CD4-positive, alpha-beta T cell treated with Interleukin-10 for 1 hour (primary cell): ENCODE measurements around the gene SHC4.
"Not testable (repeated sequence)": the region's sequence is repeated elsewhere in the genome, so short reads cannot be mapped to it uniquely, and the experiment has no call there.

ENCODE experiments used
- DNase-seq: peaks from one replicate; pipeline ENCODE4 v3.0.0-alpha.2; 2020

Gene SHC4

GRCh38 chr15:48790466-48791115 is 173.1 kb downstream of the SHC4 start:
- not testable (repeated sequence) for DNase-seq

DNA sequence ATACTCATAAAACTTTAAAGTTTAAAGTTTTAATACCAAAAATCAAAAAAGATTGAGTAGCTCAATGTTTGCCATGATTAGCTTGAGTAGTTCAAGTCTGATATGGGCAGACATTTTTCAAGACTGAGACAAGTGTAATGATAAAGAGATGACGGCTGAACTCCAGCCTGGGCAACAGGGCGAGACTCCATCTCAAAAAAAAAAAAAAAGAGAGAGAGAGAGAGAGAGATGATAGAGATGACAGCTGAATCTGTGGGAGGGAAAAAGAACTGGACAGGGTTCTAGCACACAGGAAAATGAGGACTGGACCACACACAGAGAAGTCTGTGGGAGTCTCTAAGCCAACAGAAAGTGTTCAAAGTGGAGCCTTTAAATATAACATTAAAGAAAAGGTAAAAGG is 178.0 kb downstream of the SHC4 start:
- DNase-seq, result no peak

DNA sequence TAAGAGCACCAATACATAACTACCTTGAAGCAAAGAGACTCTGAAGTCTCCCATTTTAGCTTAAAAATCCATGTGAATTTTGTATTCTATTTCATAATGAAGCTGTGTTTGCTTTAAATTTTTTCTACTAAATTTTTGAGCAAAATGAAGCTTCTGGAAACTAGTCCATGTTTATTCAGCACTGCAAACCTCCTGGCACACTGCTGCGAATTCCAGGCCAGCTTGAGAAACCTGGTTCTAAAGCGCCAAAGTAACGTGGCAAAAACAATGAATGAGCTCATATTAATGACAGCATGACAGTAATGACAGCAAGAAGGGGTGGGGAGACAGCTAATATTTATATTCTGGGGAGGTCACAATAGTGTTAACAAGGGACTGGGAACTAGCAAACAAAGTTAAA is 178.5 kb downstream of the SHC4 start:
- no peak for DNase-seq

GRCh38 chr15:48784756-48785155 is 179.0 kb downstream of the SHC4 start:
- no peak for DNase-seq

GRCh38 chr15:48782911-48783310 is 180.8 kb downstream of the SHC4 start:
- DNase-seq, result no peak

- DNase-seq, result no peak
These were observed 182.1 kb downstream of the SHC4 start for GRCh38 chr15:48781481-48782081.

DNA sequence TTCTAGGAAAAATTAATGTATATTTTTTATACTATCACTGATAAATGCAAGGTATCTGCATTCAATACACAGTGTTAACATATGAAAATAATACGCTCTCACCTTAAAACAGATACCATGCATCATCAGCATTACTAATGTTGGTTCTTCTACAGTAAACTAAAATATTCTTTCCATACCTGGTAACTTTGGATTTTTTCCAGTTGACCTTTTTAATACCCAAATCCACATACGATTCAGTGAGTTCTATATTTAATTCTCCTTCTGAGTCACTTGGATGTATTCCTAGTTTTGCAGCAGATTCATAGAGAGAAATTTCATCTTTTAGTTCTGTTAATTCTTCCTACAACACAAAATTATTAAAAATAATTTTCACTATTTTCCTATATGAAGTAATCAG is 182.7 kb downstream of the SHC4 start:
- no peak for DNase-seq

- no peak for DNase-seq
These were observed 185.4 kb downstream of the SHC4 start for GRCh38 chr15:48778331-48778730.

GRCh38 chr15:48777645-48778330 is 185.9 kb downstream of the SHC4 start:
- no peak for DNase-seq

DNA sequence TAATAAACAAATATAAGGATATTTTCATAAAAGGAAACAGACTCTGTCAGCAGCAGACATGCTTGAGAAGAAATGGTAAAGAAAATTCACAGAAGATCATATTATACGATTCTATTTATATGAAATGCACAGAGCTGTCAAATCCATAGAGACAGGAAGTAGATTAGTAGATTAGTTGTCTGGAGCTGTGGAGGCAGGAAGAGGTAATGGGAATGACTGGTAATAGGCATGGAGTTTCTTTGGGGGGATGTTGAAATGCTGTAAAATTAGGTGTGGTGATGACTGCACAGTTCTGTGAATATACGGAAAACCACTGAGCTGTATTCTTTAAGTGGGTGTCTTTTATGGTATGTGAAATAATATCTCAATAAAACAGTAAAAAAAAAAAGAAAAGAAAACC is 188.2 kb downstream of the SHC4 start:
- DNase-seq, result no peak

DNA sequence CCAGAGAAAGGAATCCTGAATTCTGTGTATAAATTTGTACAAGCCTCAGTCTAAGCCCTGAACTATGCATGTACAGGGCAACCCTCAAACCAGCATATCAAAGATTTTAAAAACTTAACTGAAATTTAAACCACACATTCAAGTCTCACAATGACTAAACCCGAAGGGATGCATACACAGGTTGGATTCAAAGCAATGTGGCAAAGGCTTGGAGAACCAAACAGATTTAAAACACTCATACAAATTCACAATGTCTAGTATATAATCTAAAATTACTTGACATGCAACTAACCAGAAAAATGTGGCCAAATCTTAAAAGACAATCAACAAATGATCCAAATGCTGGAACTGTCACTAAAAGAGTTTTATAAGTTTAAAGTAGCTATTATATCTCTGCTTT is 189.2 kb downstream of the SHC4 start:
- DNase-seq, result no peak
